Measurements from ENCODE around the gene SH3BP5.

The SH3BP5 gene

DNA sequence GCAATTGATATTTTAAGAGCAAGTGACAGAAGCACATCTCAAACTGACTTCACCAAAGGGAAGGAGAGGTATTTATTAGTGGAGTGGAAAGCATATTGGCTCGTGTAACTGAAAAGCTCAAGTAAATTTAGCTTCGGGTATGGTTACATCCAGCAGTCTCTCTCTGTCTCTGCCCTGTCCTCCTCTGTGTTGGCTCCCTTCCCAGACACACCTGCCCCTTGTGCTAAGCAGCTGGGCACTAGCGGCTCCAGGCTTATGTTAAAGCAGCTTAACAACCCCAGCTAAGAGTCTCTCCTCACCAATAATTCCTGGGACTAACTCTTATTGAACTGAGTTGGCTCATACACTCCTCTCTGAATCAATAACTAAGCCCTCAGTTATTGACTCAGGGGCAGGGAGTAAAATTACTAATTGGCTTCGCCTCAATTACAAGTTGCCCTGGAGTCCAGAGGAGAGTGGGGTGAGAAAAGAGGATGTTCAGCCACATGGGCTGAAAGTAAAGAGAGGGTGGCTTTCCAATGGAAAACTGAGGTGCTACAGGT is 12.8 kb upstream of the SH3BP5 start:
- TF ChIP-seq, protein P1, sequence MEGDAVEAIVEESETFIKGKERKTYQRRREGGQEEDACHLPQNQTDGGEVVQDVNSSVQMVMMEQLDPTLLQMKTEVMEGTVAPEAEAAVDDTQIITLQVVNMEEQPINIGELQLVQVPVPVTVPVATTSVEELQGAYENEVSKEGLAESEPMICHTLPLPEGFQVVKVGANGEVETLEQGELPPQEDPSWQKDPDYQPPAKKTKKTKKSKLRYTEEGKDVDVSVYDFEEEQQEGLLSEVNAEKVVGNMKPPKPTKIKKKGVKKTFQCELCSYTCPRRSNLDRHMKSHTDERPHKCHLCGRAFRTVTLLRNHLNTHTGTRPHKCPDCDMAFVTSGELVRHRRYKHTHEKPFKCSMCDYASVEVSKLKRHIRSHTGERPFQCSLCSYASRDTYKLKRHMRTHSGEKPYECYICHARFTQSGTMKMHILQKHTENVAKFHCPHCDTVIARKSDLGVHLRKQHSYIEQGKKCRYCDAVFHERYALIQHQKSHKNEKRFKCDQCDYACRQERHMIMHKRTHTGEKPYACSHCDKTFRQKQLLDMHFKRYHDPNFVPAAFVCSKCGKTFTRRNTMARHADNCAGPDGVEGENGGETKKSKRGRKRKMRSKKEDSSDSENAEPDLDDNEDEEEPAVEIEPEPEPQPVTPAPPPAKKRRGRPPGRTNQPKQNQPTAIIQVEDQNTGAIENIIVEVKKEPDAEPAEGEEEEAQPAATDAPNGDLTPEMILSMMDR (IDR thresholded peaks at IDR 0.05; ENCODE audit: low read depth, low read length) = no peak
- no peak overlapping the region for H3K4me3 ChIP-seq (ENCODE audit: low read depth, low read length)

DNA sequence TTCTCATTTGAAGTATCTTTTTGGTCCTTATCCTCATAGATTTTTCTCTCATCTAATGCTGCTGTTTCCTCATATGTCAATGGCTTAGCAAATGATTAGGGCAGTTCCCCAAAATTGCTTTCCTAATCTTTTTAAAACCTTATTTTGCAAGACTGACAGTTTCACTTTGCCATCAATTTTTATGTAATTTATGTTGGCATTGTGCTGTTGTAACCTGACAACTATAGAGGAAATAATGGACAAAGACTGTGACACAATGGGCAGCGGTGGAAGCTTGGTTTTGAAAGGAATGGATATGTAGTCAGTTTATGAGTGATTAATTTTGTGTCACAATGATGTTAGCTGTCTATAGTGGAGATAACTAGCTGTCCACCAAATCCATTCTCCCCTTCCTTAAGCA is 10.6 kb upstream of the SH3BP5 start:
- H3K4me3 ChIP-seq (ENCODE audit: low read depth, low read length) = no peak overlapping the region
- TF ChIP-seq, protein P1 (IDR thresholded peaks at IDR 0.05; ENCODE audit: low read depth, low read length) = no peak

DNA sequence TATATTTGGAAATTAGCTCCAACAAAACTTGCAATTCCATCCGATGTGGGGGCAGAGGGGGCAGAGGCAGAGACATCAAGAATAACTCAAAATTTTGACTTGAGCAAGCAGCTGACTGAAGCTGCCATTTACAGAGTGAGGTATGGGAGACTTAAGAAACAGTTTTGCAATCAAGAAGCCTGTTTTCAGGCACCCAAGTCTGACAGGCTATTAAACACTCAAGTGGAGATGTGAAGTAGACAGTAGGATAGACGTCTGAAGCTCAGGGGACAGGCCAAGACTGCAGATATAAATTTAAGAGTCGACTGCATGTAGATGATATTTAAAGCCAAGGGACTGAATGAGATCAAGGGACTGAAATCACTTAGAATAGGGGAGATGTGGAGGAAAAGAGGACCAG is 9.9 kb upstream of the SH3BP5 start:
- no peak overlapping the region for H3K4me3 ChIP-seq (ENCODE audit: low read depth, low read length)
- TF ChIP-seq, protein P1 (IDR thresholded peaks at IDR 0.05; ENCODE audit: low read depth, low read length) = no peak

DNA sequence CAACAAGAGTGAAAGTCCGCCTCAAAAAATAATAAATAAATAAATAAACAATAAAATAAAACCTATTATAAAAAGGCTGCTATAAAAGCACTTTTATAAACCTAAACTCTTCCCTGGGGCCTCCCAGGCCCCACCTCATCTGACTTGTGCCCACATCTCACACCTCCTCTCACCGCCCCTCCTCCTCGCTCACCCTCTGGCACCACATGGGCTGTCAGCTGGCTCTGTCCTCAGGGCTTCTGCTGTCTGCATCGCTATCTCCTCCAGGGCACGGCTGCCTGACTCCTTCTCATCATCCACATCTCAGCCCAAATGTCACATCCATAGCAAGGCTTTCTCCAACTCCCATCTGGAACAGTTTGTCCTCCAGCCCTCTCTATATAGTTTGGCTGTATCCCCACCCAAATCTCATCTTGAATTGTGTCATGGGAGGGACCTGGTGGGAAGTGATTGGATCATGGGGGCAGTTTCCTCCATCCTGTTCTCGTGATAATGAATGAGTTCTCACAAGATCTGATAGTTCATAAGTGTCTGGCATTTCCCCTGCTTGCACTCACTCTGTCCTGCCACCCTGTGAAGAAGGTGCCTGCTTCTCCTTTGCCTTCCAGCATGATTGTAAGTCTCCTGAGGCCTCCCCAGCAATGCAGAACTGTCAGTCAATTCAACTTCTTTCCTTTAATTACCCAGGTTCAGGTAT is 8.8 kb upstream of the SH3BP5 start:
- no peak overlapping the region for H3K4me3 ChIP-seq (ENCODE audit: low read depth, low read length)
- TF ChIP-seq, protein P1 (IDR thresholded peaks at IDR 0.05; ENCODE audit: low read depth, low read length) = no peak

DNA sequence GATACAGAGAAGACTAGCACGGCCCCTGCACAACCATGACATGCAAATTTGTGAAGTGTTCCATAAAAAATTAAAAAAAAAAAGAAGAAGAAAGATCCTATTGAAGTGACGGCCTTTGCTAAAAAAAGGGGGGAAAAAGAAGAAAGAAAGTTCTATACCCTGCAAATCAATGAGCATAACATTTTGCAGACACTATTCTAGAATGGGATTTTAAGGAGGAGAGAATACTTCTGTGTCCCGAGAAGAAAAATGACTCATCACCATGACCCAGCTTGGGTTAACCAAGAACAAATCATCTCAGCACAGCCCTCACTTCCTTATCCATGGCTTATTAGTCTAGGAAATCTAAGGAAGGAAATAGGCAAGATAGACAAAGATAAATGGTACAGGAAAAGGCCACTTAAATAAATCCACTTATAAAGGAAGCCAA is 7.4 kb upstream of the SH3BP5 start:
- H3K4me3 ChIP-seq (ENCODE audit: low read depth, low read length) = no peak overlapping the region
- TF ChIP-seq, protein P1 (IDR thresholded peaks at IDR 0.05; ENCODE audit: low read depth, low read length) = no peak

DNA sequence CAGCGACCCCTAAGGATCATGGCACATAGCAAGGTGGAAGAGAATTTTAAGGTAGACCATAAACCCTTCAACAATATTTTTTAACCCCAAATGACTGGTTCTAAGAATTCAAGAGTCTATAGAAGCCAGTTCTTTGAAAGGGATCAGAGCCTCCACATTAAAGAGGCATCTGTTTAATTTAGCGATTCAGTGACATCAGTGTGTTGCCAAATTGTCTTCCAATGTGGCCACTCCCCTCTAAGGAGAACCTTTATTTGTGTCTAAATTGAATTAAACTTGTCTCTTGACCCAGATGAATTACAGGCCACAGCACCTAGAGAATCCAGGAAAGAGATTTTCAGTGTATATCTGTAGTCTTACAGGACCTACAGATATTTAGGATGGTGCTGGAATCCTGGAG is 6.6 kb upstream of the SH3BP5 start:
- no peak overlapping the region for H3K4me3 ChIP-seq (ENCODE audit: low read depth, low read length)

DNA sequence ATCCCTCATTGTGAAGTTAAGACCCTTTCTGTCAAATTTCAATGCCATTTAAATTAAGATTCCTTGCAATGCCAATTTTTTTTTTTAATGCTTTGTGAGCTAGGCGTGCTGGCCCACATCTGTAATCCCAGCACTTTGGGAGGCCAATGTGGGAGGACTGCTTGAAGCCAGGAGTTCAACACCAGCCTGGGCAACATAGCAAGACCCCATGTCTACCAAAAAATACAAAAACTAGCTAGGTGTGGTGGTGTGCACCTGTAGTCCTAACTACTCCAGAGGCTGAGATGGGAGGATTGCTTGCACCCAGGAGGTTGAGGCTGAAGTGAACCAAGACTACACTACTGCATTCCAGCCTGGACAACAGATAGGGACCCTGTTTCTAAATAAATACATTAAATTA is 5.6 kb upstream of the SH3BP5 start:
- TF ChIP-seq, protein P1 (IDR thresholded peaks at IDR 0.05; ENCODE audit: low read depth, low read length) = no peak
- H3K4me3 ChIP-seq (ENCODE audit: low read depth, low read length) = no peak overlapping the region

More for the DNA sequence above, 6.6 kb upstream of the SH3BP5 start:
- TF ChIP-seq, protein P1 (IDR thresholded peaks at IDR 0.05; ENCODE audit: low read depth, low read length) = no peak
